HepG2 (cell line): Measurements from ENCODE around the gene PAK2. TPM values are rescaled to one million over a fixed set of nuclear protein-coding genes. Genes with fewer than 3 reads are reported as not detected.

Source experiments
- ARID5B ChIP-seq: IDR thresholded peaks from 2 replicates; pipeline ENCODE4 v1.4.0; 2020; ENCODE audit warnings: mild to moderate bottlenecking, missing genetic modification reagents
- DBP ChIP-seq: sonication (generic); formaldehyde crosslinking; IDR thresholded peaks from 2 replicates; pipeline ENCODE4 v1.4.0; 2020; ENCODE audit warnings: missing genetic modification reagents; ENCODE audit errors: not compliant biosample characterization
- FOXC1 ChIP-seq: sonication (generic); formaldehyde crosslinking; IDR thresholded peaks from 2 replicates; pipeline ENCODE4 v1.8.0; 2022; ENCODE audit warnings: mild to moderate bottlenecking, missing genetic modification reagents, borderline replicate concordance
- KDM5B ChIP-seq: sonication (generic); formaldehyde crosslinking; IDR thresholded peaks from 2 replicates; pipeline ENCODE4 v1.4.0; 2020; ENCODE audit warnings: missing genetic modification reagents, mild to moderate bottlenecking, borderline replicate concordance
- MXD3 ChIP-seq: IDR thresholded peaks from 2 replicates; pipeline ENCODE4 v1.6.1; 2016; ENCODE audit warnings: mild to moderate bottlenecking, missing biosample characterization, missing genetic modification reagents
- PATZ1 ChIP-seq: sonication (generic); formaldehyde crosslinking; IDR thresholded peaks from 2 replicates; pipeline ENCODE4 v1.4.0; 2020; ENCODE audit warnings: missing genetic modification reagents
- SAFB2 ChIP-seq: sonication (generic); formaldehyde crosslinking; IDR thresholded peaks from 2 replicates; pipeline ENCODE4 v1.5.1; 2020; ENCODE audit warnings: missing genetic modification reagents, low read depth, mild to moderate bottlenecking, borderline replicate concordance
- SUZ12 ChIP-seq: fragments of 150-350 bp; IDR thresholded peaks from 2 replicates; pipeline ENCODE4 v1.6.1; 2014; ENCODE audit warnings: low read depth, low read length
- ZNF34 ChIP-seq: sonication (generic); formaldehyde crosslinking; IDR thresholded peaks from 2 replicates; pipeline ENCODE4 v1.4.0; 2020; ENCODE audit warnings: mild to moderate bottlenecking, missing genetic modification reagents, borderline replicate concordance
- ZNF784 ChIP-seq: sonication (generic); formaldehyde crosslinking; IDR thresholded peaks from 2 replicates; pipeline ENCODE4 v1.5.1; 2020; ENCODE audit warnings: missing genetic modification reagents, mild to moderate bottlenecking, borderline replicate concordance
- ZUFSP ChIP-seq: sonication (generic); formaldehyde crosslinking; IDR thresholded peaks from 2 replicates; pipeline ENCODE4 v1.9.0; 2021; ENCODE audit warnings: missing genetic modification reagents, mild to moderate bottlenecking, borderline replicate concordance
- polyA plus RNA-seq, 8 experiments: library from polyadenylated mRNA; depleted of rRNA in 3 of 8; stranded (reverse) in 7 of 8; unstranded in 1 of 8; fragments of >200 nt; fragmentation: Illumina TruSeq in 4 of 8; extraction: Trizol in 4 of 8; gene quantifications; 2 replicates each; pipeline versions ENCODE4 v1.2.1 to v1.2.3, GENCODE V29; 2011 to 2016; ENCODE audit warnings: low read depth in 4 of 8, missing spikeins in 1 of 8, mixed read lengths in 1 of 8; ENCODE audit not compliant: insufficient read depth in 1 of 8
- total RNA-seq, 5 experiments: library from RNA; depleted of rRNA; stranded (reverse); fragments of >200 nt; fragmentation: Illumina TruSeq; extraction: Trizol; gene quantifications; 2 replicates each; pipeline ENCODE4 v1.2.3, GENCODE V29; 2016; ENCODE audit warnings: low read depth in 1 of 5
- TF ChIP-seq, protein P1 (sequence below): IDR thresholded peaks from 2 replicates; pipeline ENCODE4 v1.6.1; 2016; ENCODE audit warnings: low read depth
- TF ChIP-seq, protein P2 (sequence below): sonication (generic); formaldehyde crosslinking; IDR thresholded peaks from 2 replicates; pipeline ENCODE4 v1.5.1; 2020; ENCODE audit warnings: missing genetic modification reagents, mild to moderate bottlenecking, borderline replicate concordance

Gene PAK2
- total and polyA plus RNA-seq, 2 of the 13 experiments (the other 11 are each of a cell fraction or from before 2014, with no cell fraction given): 23.0 to 24.7 TPM

DNA sequence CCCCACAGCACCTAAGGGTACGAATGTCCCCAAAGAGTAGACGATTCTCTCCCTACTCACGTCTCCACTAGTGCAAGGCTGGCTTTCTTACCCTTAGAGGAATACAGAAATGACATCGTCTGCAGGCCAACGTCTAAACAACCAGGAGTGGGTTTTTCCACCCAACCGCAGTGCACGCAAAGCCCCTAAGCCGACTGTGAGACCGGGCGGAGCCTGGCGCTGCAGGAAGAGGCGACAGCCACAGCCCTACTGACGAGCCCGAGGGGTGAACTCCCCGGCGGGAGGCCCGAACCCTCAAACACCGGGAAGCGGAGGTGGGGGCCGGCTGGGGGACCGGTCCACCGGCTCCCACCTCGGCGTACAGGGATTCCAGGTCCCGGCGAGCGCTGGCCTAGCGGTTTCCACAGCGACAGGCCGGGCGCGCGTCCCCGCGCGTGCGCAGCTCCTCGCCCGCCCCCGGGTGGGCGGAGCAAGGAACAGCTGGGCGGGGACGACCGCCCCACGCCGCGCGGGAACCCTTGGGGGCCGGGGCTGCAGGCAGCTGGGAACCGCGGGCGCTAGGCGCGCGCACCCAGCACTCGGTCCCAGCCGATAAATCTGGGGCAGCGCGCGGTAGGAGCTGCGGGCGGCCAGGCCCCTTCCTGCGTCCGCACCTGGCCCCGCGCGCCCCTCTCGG is 27.7 kb upstream of the PAK2 start, which contains the start of the genes CEP19 and PIGX (continued):
- no peak for TF ChIP-seq DBP
- TF ChIP-seq ZUFSP (CRISPR knock-in tag): no peak
- no peak for TF ChIP-seq SUZ12
- TF ChIP-seq, protein P1, sequence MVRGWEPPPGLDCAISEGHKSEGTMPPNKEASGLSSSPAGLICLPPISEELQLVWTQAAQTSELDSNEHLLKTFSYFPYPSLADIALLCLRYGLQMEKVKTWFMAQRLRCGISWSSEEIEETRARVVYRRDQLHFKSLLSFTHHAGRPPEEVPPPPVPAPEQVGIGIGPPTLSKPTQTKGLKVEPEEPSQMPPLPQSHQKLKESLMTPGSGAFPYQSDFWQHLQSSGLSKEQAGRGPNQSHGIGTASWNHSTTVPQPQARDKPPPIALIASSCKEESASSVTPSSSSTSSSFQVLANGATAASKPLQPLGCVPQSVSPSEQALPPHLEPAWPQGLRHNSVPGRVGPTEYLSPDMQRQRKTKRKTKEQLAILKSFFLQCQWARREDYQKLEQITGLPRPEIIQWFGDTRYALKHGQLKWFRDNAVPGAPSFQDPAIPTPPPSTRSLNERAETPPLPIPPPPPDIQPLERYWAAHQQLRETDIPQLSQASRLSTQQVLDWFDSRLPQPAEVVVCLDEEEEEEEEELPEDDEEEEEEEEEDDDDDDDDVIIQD (CRISPR knock-in tag): no peak
- peak; percentile 58; the same call in 1 of the 2 replicates for TF ChIP-seq KDM5B (CRISPR knock-in tag)
- peak; percentile 68; the same call in 1 of the 2 replicates for TF ChIP-seq MXD3 (CRISPR knock-in tag)
- no peak for TF ChIP-seq ZNF34 (CRISPR knock-in tag)
- TF ChIP-seq PATZ1 (CRISPR knock-in tag): peak; percentile 80
- 0 out of 2 replicates have a peak, but pooled peaks have one; percentile 46 for TF ChIP-seq ZNF784 (CRISPR knock-in tag)
- no peak for TF ChIP-seq SAFB2 (CRISPR knock-in tag)
- no peak for TF ChIP-seq ARID5B
- no peak; the same call in 1 of the 2 replicates for TF ChIP-seq FOXC1 (CRISPR knock-in tag)
- TF ChIP-seq, protein P2, sequence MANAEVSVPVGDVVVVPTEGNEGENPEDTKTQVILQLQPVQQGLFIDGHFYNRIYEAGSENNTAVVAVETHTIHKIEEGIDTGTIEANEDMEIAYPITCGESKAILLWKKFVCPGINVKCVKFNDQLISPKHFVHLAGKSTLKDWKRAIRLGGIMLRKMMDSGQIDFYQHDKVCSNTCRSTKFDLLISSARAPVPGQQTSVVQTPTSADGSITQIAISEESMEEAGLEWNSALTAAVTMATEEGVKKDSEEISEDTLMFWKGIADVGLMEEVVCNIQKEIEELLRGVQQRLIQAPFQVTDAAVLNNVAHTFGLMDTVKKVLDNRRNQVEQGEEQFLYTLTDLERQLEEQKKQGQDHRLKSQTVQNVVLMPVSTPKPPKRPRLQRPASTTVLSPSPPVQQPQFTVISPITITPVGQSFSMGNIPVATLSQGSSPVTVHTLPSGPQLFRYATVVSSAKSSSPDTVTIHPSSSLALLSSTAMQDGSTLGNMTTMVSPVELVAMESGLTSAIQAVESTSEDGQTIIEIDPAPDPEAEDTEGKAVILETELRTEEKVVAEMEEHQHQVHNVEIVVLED: no peak
